ENCODE results near the gene WWTR1. TPM values are rescaled to one million over a fixed set of nuclear protein-coding genes. Genes with fewer than 3 reads are reported as not detected.

Gene WWTR1
- total and polyA plus RNA-seq, 2 of the 4 experiments (the other 2 are of a cell fraction) = 38.9 to 65.3 TPM

DNA sequence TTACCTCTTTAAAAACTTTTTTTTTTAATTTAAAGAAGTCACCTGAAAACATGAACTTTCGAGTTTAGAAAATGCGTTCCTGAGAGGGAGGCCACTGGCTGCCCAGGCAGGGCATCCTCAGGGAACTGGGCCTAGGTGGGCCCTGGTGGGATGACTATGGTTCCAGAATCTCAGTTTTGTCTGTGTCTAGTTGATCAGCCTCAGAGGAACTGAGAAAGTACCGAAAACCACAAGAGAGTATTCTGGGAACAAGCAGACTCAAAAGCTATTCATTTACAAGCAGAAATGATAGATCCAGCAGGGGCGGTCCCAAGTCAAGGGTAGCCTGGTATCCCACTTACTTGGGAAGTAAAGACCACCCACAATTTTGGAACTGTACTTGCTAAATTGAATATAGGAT lies 10.5 kb downstream of the WWTR1 start:
- H3K4me2 ChIP-seq (ENCODE audit: low read depth, low read length) = no peak overlapping the region
- H3K4me3 ChIP-seq (ENCODE audit: insufficient read depth, low read depth, low read length) = no peak overlapping the region
- H3K27me3 ChIP-seq (ENCODE audit: control insufficient read depth, insufficient read depth, low read length) = no peaks in the 10 kb centered on the region
- no peak overlapping the region for H3K18ac ChIP-seq (ENCODE audit: low read depth, low read length)
- H3K9me1 ChIP-seq (ENCODE audit: insufficient read depth, low read length) = peaks cover 8% of the 10 kb centered on the region
- H4K8ac ChIP-seq (ENCODE audit: low read depth in 2 of 2, low read length in 2 of 2) = peak overlapping the region in 1 of 2 experiments; percentile 35; a peak in 1 of 4 replicates
- peaks cover 29 to 82% of the 10 kb centered on the region in 2 experiments for H3K79me1 ChIP-seq (ENCODE audit: low read depth in 1 of 2, low read length in 2 of 2)
- H3K27ac ChIP-seq (ENCODE audit: insufficient read depth, low read length) = no peak overlapping the region
- no peak overlapping the region for H3K56ac ChIP-seq (ENCODE audit: extremely low read depth, insufficient read depth, low read length)
- no peak overlapping the region for H2AK5ac ChIP-seq (ENCODE audit: low read depth, low read length)
- H3K9ac ChIP-seq (ENCODE audit: low read depth, low read length) = no peak overlapping the region
- H2AFZ ChIP-seq (replicated peaks; ENCODE audit: low read length, poor library complexity) = no peak overlapping the region
- H3K4me1 ChIP-seq (ENCODE audit: control insufficient read depth, insufficient read depth, low read length) = peaks cover 10% of the 10 kb centered on the region
- no peak overlapping the region for H4K91ac ChIP-seq (ENCODE audit: insufficient read depth, low read depth, low read length)
- H3K9me3 ChIP-seq (ENCODE audit: control insufficient read depth, insufficient read depth, low read length) = no peaks in the 10 kb centered on the region
- H2BK15ac ChIP-seq (ENCODE audit: low read depth, low read length) = no peak overlapping the region
- DNase-seq = no peak
- no peak overlapping the region for H4K5ac ChIP-seq (ENCODE audit: low read depth, low read length)
- ChIA-PET CTCF (interaction anchor here (0.9 to 1.1 kb wide), 2 partner anchors 12 to 116 kb away, joined by 3 read pairs; no protein-coding TSS in a partner anchor), POLR2A (ENCODE audit: unreplicated experiment) (no interaction called here)
- no peak overlapping the region for H2AK9ac ChIP-seq (replicated peaks; ENCODE audit: low read depth, low read length, poor library complexity)
- H2BK5ac ChIP-seq (ENCODE audit: low read depth, low read length, poor library complexity, severe bottlenecking) = no peak overlapping the region
- in situ Hi-C loops (cut with MboI; ENCODE audit: low sequenced_read_pairs) (no loop called here), intact Hi-C loops (cut with micrococcal nuclease) (no loop called here), dilution Hi-C loops (cut with HindIII; ENCODE audit: low sequenced_read_pairs, unreplicated experiment) (no loop called here)
- no peak for ATAC-seq (ENCODE audit: low read depth)
- peaks cover 55% of the 10 kb centered on the region for H4K20me1 ChIP-seq (ENCODE audit: insufficient read depth, low read length)
- TF ChIP-seq NFE2L2 (IDR thresholded peaks at IDR 0.05; ENCODE audit: low read depth, low read length) = no peak
- TF ChIP-seq CHD1 (IDR thresholded peaks at IDR 0.05; ENCODE audit: low read depth, low read length) = no peak
- TF ChIP-seq RCOR1 (IDR thresholded peaks at IDR 0.05; ENCODE audit: insufficient replicate concordance, low read length) = no peak
- TF ChIP-seq, protein P1, sequence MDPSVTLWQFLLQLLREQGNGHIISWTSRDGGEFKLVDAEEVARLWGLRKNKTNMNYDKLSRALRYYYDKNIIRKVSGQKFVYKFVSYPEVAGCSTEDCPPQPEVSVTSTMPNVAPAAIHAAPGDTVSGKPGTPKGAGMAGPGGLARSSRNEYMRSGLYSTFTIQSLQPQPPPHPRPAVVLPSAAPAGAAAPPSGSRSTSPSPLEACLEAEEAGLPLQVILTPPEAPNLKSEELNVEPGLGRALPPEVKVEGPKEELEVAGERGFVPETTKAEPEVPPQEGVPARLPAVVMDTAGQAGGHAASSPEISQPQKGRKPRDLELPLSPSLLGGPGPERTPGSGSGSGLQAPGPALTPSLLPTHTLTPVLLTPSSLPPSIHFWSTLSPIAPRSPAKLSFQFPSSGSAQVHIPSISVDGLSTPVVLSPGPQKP (IDR thresholded peaks at IDR 0.05; ENCODE audit: borderline replicate concordance, low read depth, low read length) = no peak
- TF ChIP-seq RFX5 (IDR thresholded peaks at IDR 0.05; ENCODE audit: low read depth, low read length) = no peak
- TF ChIP-seq MAFK (IDR thresholded peaks at IDR 0.05; ENCODE audit: low read depth, low read length) = no peak
- TF ChIP-seq RAD21 (IDR thresholded peaks at IDR 0.05; ENCODE audit: low read length) = no peak
- no peak for TF ChIP-seq SMC3 (IDR thresholded peaks at IDR 0.05; ENCODE audit: low read depth, low read length)
- no peak overlapping the region for H3K23ac ChIP-seq (ENCODE audit: low read depth, low read length)
- no peak overlapping the region for H3K4ac ChIP-seq (ENCODE audit: low read depth, low read length)
- H3K36me3 ChIP-seq (ENCODE audit: control insufficient read depth, insufficient read depth, low read length) = peaks cover 30% of the 10 kb centered on the region
- H3K14ac ChIP-seq (replicated peaks; ENCODE audit: low read depth, low read length) = no peak overlapping the region
- H2BK20ac ChIP-seq (ENCODE audit: low read depth, low read length) = no peak overlapping the region
- no peak overlapping the region for H2BK120ac ChIP-seq (ENCODE audit: low read depth, low read length)
- no CpG with 5 or more reads among the region's 4 CpGs for WGBS, 2 experiments (ENCODE audit: extremely low coverage in 2 of 2, insufficient read length in 1 of 2)
- no TSS peak for BruUV-seq (replicated peaks)

Measured in IMR-90 (cell line).